ENCODE data around the gene SON.
A peak's percentile ranks its signal among the peaks of the same experiment; 100 is the strongest.
"Not testable (repeated sequence)": the region's sequence is repeated elsewhere in the genome, so short reads cannot be mapped to it uniquely, and the experiment has no call there.

The SON gene, protein sequence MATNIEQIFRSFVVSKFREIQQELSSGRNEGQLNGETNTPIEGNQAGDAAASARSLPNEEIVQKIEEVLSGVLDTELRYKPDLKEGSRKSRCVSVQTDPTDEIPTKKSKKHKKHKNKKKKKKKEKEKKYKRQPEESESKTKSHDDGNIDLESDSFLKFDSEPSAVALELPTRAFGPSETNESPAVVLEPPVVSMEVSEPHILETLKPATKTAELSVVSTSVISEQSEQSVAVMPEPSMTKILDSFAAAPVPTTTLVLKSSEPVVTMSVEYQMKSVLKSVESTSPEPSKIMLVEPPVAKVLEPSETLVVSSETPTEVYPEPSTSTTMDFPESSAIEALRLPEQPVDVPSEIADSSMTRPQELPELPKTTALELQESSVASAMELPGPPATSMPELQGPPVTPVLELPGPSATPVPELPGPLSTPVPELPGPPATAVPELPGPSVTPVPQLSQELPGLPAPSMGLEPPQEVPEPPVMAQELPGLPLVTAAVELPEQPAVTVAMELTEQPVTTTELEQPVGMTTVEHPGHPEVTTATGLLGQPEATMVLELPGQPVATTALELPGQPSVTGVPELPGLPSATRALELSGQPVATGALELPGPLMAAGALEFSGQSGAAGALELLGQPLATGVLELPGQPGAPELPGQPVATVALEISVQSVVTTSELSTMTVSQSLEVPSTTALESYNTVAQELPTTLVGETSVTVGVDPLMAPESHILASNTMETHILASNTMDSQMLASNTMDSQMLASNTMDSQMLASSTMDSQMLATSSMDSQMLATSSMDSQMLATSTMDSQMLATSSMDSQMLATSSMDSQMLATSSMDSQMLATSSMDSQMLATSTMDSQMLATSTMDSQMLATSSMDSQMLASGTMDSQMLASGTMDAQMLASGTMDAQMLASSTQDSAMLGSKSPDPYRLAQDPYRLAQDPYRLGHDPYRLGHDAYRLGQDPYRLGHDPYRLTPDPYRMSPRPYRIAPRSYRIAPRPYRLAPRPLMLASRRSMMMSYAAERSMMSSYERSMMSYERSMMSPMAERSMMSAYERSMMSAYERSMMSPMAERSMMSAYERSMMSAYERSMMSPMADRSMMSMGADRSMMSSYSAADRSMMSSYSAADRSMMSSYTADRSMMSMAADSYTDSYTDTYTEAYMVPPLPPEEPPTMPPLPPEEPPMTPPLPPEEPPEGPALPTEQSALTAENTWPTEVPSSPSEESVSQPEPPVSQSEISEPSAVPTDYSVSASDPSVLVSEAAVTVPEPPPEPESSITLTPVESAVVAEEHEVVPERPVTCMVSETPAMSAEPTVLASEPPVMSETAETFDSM (N-terminal part only)

DNA sequence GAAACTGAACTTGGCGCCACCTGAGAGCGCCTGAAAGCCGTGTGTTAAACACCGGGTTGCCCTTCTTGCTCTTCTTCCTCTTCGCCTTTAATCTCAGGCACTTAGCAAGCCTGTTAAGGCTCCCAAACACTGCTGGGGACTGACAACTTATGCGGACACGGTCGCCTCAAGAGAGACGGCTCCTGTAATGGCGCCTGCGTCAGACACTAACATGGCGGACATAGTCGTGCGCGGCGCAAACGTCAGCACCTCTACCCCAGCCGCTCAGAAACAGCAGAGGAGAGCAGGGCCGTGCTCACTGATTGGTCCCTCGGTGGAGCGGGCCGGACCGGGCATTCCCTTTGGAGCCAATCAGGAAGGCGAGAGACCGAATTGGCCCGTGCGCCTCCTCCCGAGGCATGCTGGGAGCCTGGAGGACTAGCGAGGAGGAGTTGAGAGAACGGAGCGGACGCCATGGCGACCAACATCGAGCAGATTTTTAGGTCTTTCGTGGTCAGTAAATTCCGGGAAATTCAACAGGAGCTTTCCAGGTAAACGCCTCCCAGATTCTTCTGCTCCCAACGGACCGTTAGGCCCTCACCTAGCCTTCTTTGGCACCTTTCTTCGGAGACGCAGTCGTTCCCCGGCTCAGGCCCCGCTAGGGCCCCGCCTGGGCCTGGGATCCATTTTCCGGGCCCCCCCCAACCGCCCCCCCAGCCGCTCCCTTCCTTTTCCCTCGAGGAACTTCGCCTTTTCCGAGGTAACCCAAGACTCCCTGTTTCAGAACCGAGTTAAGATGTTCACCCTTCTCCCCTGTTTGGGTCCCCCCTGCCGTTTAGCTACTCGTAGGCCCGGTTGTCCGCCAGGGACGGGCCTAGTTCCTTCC lies at the start of gene SON:
SON (plus strand) TSS at position 399 of the 865 bp plus-strand sequence; CDS start at position 454, 55 bp downstream.
- peak; percentile 98 for DNase-seq

DNA sequence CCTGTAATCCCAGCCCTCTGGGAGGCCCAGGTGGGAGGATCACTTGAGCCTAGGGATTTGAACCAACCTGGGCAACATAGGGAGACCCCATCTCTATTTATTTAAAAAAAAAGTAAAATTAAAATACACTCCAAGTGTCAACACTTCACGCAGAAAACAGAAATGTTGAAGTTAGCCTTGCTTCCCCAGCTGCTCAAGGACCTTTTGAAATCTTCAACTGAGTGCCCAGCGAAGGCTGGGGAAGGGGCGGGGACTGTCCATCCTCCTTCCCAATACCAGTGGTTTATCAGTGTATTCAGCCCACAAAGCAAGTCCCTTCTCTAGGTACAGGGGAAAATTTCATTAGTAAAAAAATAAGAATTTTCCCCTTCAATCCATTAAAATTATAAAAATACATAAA lies 49.1 kb upstream of the SON start:
- DNase-seq = no peak

GRCh38 chr21:33495743-33496142 lies 47.1 kb upstream of the SON start:
- no peak for DNase-seq

DNA sequence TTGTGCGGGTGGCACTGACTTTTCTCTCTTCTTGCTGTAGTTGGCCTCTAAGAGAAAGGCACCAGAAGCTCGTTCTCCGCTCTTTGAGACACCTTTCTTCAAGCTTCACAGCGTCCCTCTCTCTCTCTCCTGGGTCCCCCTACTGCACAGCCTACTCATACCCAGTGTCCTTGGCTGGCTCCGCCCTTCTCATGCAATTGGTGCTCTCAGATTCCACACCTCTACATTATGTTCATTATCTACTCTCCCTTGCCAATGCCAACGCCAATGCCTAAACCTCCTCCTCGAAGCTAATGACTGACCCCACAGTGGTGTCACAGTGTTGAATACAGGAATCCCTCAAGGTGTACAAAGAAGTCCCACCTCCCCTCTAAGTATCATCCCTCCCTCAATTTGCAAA lies 46.5 kb upstream of the SON start:
- DNase-seq = no peak

- DNase-seq = no peak
Observed at GRCh38 chr21:33505833-33506232, 37.0 kb upstream of the SON start.

- DNase-seq = not testable (repeated sequence)
Observed at GRCh38 chr21:33507003-33507402, 35.8 kb upstream of the SON start.

DNA sequence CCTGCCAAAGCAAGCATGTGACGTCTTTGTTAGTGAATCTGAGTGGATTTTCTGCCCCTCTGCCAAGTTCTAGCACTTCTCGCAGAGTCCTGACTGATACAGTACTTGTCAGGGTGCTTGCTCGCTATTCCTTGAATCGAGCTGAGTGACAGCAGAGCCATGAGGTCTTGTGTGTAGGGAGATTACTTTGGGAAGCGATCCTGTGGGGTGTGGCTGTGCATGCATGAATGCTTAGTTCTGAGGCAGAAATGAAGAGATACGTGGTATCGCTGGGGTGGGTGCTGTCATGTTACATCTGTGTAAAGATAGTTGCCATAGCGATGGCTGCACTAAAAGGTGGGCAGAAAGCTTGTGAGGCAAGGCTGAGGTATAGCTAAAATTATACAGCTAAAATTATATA lies 32.0 kb upstream of the SON start:
- no peak for DNase-seq

GRCh38 chr21:33511639-33512038 lies 31.2 kb upstream of the SON start:
- DNase-seq = no peak

GRCh38 chr21:33512481-33512880 lies 30.4 kb upstream of the SON start:
- no peak for DNase-seq

- DNase-seq = no peak
Observed at GRCh38 chr21:33514229-33514628, 28.6 kb upstream of the SON start.

DNA sequence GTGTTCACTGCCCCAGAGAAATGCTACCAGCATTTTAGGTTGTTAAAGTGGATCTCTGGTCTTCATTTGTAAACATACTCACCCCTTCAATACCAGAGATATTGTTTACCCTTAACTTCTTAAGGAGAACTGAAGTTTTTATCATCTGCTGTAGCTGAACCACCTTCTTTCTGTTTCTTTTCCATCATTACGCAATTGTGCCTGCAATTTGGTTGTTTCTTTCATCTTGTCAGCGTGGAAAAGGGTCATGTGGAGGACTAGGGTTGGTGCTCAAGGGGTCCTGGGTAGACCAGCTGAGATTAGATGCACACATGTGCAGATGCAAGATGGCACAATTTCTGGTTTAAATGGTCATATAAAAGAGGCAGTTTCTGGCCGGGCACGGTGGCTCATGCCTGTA lies 23.9 kb upstream of the SON start:
- no peak for DNase-seq

DNA sequence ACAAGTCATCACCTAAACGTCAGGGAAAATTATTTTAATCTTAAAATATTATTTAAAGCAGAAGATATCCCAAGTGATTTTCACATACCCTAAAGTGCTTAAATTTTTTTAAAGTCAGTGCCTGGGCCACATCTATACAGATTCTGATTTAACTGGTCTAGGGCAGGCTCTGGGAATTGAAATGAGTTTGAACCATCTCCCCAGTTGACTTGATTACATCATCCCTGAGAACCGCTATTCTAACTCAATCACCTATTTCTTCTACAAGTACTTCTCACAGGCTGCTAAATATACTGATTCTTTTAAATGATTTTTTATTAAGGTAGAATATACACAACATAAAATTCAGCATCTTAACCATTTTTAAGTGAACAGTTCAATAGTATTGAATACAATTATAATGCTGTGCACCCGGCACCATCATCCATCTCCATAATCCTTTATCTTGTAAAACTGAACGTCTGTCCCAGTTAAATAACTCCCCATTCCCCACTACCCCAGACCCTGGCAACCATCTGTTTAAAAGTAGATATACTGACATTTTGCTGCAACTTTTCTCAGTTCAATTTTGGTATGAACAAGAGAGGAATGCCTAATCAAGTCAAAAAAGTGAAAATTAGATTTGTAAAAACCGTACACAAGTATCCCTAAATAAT lies 20.4 kb upstream of the SON start:
- DNase-seq = no peak

DNA sequence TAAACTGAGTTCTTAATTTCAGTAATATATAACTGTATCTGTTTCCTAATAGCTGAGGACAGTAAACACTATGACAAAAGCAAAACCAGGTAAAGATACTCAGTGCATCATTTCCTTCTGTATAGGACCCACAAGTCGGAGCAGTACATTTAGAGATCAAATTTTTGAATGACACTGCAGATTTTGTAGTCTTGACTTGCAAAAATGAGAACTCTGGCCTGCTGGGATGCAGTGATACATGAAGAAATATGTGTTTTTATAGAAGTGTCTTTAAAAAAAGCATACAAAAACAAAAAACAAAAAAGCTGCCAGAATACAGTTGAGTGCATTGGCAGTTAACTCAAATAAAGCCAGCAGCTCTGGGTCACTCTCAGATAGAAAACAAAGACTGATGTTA lies 19.9 kb upstream of the SON start:
- DNase-seq = no peak

DNA sequence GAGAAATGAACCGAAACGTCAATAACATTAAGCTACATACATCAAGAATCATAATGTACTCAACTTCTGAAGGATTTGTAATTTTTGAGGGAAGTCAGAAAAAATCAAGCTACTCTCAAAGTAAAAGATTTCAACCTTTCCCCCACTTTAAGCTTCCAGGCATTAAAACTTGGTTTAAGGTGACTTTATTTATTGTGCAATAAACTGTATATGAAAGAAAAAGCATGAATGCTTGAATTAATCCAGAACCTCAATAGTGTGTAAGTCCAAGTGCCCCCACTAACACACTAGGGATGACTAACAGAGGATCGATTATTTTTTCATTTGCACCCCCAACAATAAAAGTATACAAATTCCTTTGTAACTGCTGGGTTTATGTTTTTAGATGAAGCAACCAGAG lies 11.8 kb upstream of the SON start:
- DNase-seq = no peak

GRCh38 chr21:33537212-33537611 lies 5.6 kb upstream of the SON start:
- DNase-seq = no peak

GRCh38 chr21:33539616-33540015 lies 3.2 kb upstream of the SON start:
- no peak for DNase-seq

GRCh38 chr21:33540711-33541104 lies 2.1 kb upstream of the SON start:
- DNase-seq = no peak

DNA sequence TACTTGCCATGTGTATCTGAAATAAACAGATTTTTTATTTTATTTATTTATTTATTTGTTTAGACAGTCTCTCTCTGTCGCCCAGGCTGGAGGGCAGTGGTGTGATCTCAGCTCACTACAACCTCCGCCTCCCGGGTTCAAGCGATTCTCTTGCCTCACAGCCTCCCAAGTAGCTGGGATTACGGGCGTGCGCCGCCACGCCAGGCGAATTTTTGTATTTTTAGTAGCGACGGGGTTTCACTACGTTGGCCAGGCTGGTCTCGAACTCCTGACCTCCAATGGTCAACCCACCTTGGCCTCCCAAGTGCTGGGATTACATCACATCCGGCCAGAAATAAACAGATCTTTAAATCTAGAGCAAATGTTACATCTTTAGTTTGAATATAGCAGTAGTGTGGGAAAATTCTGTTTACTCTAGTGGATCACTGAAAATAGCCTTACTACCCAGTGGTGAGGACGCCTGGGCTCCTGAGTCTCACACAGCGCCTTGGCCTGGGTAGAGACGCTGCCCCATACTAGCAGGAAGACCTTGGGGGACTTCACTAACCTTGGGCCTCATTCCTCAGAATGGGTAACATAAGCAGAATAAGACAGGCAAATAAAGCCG lies 1.6 kb upstream of the SON start:
- DNase-seq = peak; percentile 10

GRCh38 chr21:33541756-33542639 lies 840 bp upstream of the SON start, which contains the start of gene GART:
GART (minus strand) TSS chr21:33542117; CDS start chr21:33539315, 2,802 bp downstream.
- peak; percentile 87 for DNase-seq

All from CD4-positive, alpha-beta T cell treated with Interleukin-12 subunit alpha and Interleukin-12 subunit beta, for 1 hour (primary cell).